Cardiac muscle cell (in vitro differentiated cells and primary cell): ENCODE measurements around the gene TMPRSS3. TPM values are rescaled to one million over a fixed set of nuclear protein-coding genes. Genes with fewer than 3 reads are reported as not detected.

ENCODE experiments used
- DNase-seq, 2 donors: peaks; one replicate each; pipeline versions ENCODE4 v3.0.0 to v3.0.0-alpha.2; 2010 to 2017; ENCODE audit warnings: low read depth in 1 of 2, low spot score in 1 of 2
- H3K27ac ChIP-seq: fragments of 200-600 bp; sonication (generic); 2 replicates; pipeline ENCODE4 v1.5.1; 2016
- H3K27me3 ChIP-seq: fragments of 200-600 bp; sonication (generic); 2 replicates; pipeline ENCODE4 v1.6.0; 2016; ENCODE audit warnings: control low read depth
- H3K36me3 ChIP-seq: fragments of 200-600 bp; sonication (generic); 2 replicates; pipeline ENCODE4 v1.5.1; 2016; ENCODE audit warnings: control low read depth
- H3K4me1 ChIP-seq: fragments of 200-600 bp; sonication (generic); 2 replicates; pipeline ENCODE4 v1.8.1; 2017; ENCODE audit warnings: low read depth, mild to moderate bottlenecking, mixed run types
- H3K4me3 ChIP-seq: fragments of 200-600 bp; sonication (generic); 2 replicates; pipeline ENCODE4 v1.5.1; 2016; ENCODE audit warnings: mild to moderate bottlenecking
- H3K9me3 ChIP-seq: fragments of 200-600 bp; sonication (generic); 2 replicates; pipeline ENCODE4 v1.5.1; 2017; ENCODE audit warnings: low read depth, mild to moderate bottlenecking, control low read depth
- CTCF ChIP-seq: IDR thresholded peaks from 2 replicates; pipeline ENCODE4 v1.5.1; 2012; ENCODE audit warnings: low read depth, mild to moderate bottlenecking, low read length
- polyA plus RNA-seq: library from polyadenylated mRNA; unstranded; fragments of >200 nt; fragmentation: Nextera tagmentation; extraction: Ambion mirVana; gene quantifications from 2 replicates; pipeline ENCODE4 v1.2.1, GENCODE V29; 2016
- total RNA-seq: library from RNA; depleted of rRNA; stranded (reverse); fragments of >200 nt; gene quantifications from 2 replicates; pipeline ENCODE4 v1.2.3, GENCODE V29; 2016

Gene TMPRSS3
- total and polyA plus RNA-seq, 2 experiments from 2014 or later = not detected

- no peaks in the 10 kb centered on the region for H3K27me3 ChIP-seq
- H3K36me3 ChIP-seq = no peaks in the 10 kb centered on the region
- H3K27ac ChIP-seq = no peak overlapping the region
- no peak for TF ChIP-seq CTCF
- DNase-seq = no peak
- H3K4me1 ChIP-seq = no peaks in the 10 kb centered on the region
- H3K9me3 ChIP-seq = no peaks in the 10 kb centered on the region
- H3K4me3 ChIP-seq = no peak overlapping the region
These were observed 43.3 kb downstream of the TMPRSS3 start for GRCh38 chr21:42352441-42353095.

GRCh38 chr21:42351626-42352440, 44.0 kb downstream of the TMPRSS3 start:
- no peaks in the 10 kb centered on the region for H3K4me1 ChIP-seq
- no peak for DNase-seq
- no peak for TF ChIP-seq CTCF
- no peak overlapping the region for H3K4me3 ChIP-seq
- no peak overlapping the region for H3K27ac ChIP-seq
- no peaks in the 10 kb centered on the region for H3K9me3 ChIP-seq
- no peaks in the 10 kb centered on the region for H3K27me3 ChIP-seq
- H3K36me3 ChIP-seq = no peaks in the 10 kb centered on the region

GRCh38 chr21:42350927-42351426, 44.9 kb downstream of the TMPRSS3 start, which contains the start of gene TFF2:
TFF2 (minus strand) TSS chr21:42350994; CDS start chr21:42350957, 37 bp downstream.
- no peak for TF ChIP-seq CTCF
- Histone ChIP-seq H3K9me3 (no peaks in the 10 kb centered on the region), H3K36me3 (no peaks in the 10 kb centered on the region), H3K27me3 (no peaks in the 10 kb centered on the region), H3K4me3 (no peak within 1 kb of the TSS), H3K4me1 (no peaks in the 10 kb centered on the region), H3K27ac (no peak within 1 kb of the TSS)
- DNase-seq = no peak

GRCh38 chr21:42350318-42350910, 45.4 kb downstream of the TMPRSS3 start:
- H3K27ac ChIP-seq = no peak overlapping the region
- no peak for TF ChIP-seq CTCF
- no peak for DNase-seq

GRCh38 chr21:42349420-42350317, 46.2 kb downstream of the TMPRSS3 start:
- no peak overlapping the region for H3K4me3 ChIP-seq
- no peaks in the 10 kb centered on the region for H3K9me3 ChIP-seq
- H3K4me1 ChIP-seq = no peaks in the 10 kb centered on the region
- H3K27me3 ChIP-seq = no peaks in the 10 kb centered on the region
- H3K27ac ChIP-seq = no peak overlapping the region
- H3K36me3 ChIP-seq = no peaks in the 10 kb centered on the region
- DNase-seq = no peak
- no peak for TF ChIP-seq CTCF

More at GRCh38 chr21:42350318-42350910, 45.4 kb downstream of the TMPRSS3 start:
- H3K27me3 ChIP-seq = no peaks in the 10 kb centered on the region
- no peak overlapping the region for H3K4me3 ChIP-seq
- no peaks in the 10 kb centered on the region for H3K9me3 ChIP-seq
- no peaks in the 10 kb centered on the region for H3K4me1 ChIP-seq
- no peaks in the 10 kb centered on the region for H3K36me3 ChIP-seq
